Activated CD8-positive, alpha-beta memory T cell treated with anti-CD3 and anti-CD28 coated beads, Interleukin-2, amount 50 U/mL, for 24 hours (primary cell): ENCODE results near the gene DIP2A.
"Not testable (repeated sequence)": the region's sequence is repeated elsewhere in the genome, so short reads cannot be mapped to it uniquely, and the experiment has no call there.

Experiments used
- DNase-seq: peaks from one replicate; pipeline ENCODE4 v3.0.0-alpha.2; 2020; ENCODE audit errors: extremely low read depth

DIP2A gene

DNA sequence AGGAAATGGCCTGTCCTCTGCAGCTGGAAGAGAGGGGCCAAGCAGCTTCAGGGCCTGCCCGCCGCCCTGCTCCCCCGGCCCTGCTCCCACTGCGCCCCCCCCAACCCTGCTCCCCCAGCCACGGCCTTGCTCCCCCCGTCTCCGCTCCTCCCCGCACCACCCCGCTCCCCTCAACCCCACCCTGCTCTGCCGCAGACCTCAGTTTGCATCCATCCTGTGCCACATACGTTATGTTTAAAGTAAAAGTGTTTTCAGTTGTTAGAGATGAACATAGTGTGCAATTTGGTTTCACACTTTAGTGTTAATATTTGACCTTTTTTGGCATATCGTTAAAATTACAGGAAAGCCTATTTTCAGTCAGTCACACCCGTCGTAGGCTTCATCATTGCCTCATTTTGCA is 34.1 kb upstream of the DIP2A start:
- DNase-seq, result no peak

DNA sequence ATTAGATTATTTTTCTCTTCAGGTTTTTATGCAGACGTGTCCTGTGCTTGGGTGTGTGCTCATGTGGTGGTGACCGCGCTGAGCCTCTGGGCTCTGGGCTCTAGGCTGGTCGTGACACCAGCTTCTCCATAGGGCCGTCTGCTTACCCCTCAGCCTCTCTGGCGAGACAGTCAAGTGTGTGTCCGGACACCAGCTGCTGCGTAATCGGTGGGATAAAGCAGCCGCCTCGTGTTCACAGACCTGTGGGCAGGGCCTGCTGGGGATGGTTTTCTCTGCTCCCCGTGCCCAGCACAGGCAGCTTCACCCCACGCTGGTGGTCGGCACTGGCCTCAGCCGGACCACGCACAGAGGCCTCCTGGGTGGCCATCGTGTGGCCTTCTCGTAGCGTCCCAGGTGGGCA is 33.6 kb upstream of the DIP2A start:
- DNase-seq, result no peak

DNA sequence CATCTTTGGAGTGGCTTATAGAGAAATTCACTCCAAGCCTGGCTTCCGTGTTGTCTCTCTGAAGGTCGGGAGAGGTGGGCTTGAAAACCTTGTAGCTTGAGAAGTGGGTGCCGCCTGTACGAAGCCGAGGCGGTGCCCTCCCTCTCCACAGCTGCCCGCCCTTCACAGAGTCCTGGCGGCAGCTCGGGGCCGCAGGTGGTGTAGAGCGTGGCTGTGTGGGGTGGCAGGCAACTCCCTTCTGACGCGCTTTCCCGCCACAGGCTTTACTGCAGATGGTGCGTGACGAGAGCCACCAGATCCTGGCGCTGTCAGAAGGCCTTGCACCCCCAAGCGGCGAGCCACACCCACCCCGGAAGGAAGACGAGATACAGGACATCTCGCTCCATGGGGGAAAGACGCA is 33.1 kb upstream of the DIP2A start:
- DNase-seq, result peak; percentile 47

DNA sequence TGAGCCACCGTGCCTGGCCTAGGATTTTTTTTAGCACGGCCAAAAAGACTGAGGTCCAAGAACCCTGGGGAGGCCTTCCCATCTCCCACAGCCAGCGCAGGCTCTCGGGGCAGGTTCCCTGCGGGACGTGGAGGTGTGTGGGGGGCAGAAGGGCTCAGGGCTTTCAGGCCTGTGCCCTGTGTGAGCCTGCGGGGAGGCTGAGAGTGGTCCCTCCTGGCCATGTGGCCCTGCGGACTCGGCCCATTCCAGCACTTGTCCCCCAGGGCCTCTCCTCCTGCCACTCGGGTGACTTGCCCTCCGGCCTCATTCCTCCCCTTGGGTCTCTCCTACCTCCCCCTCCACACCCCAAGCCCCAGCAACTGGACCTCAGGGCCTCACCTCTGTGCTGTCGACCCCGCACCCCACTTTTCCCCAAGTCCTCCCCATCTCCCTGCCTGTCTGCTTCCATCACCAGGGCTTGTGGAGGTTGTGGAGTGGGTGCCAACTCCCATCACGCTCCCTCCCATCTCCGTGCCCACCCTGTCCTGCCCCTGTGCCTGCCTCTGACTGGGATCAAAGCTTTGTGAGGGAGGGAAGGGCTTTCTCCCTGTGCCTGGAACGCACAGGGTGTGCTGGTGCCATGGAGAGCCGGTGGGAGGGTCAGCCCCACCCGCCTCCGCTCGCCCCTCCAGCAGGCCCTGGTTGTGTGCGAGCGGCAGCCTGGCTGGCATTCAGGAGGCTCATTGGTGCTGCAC is 32.2 kb upstream of the DIP2A start:
- DNase-seq, result no peak

DNA sequence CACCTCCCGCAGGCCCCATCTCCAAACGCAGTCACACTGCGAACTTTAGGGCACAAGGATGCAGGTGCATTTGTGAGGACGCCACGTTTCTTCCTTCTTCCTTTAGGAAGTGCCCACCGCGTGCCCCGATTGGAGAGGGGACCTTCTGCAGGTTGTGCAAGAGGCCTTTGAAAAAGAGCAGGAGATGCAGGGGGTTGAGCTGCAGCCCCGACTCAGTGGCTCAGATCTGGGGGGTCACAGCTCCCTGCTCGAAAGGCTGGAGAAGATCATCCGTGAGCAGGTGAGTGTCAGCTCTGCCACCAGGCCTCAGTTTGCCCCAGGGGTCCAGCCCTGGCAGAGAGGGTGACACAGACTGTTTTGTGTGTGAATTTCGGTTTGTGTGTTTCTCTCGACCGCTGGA is 31.2 kb upstream of the DIP2A start:
- DNase-seq, result no peak

DNA sequence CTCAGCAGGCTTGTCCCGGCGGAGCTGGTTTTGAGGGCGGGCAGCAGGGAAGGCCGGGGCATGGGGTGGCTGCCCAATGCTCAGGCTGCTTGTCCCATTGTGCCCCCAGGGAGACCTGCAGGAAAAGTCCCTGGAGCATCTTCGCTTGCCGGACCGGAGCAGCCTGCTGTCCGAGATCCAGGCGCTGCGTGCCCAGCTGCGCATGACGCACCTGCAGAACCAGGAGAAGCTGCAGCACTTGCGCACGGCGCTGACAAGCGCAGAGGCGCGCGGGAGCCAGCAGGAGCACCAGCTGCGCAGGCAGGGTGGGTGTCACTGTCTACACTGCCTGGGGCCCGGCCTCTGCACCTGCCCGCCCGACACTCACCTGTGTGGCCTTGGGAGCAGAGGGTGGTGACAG is 30.4 kb upstream of the DIP2A start:
- DNase-seq, result no peak

DNA sequence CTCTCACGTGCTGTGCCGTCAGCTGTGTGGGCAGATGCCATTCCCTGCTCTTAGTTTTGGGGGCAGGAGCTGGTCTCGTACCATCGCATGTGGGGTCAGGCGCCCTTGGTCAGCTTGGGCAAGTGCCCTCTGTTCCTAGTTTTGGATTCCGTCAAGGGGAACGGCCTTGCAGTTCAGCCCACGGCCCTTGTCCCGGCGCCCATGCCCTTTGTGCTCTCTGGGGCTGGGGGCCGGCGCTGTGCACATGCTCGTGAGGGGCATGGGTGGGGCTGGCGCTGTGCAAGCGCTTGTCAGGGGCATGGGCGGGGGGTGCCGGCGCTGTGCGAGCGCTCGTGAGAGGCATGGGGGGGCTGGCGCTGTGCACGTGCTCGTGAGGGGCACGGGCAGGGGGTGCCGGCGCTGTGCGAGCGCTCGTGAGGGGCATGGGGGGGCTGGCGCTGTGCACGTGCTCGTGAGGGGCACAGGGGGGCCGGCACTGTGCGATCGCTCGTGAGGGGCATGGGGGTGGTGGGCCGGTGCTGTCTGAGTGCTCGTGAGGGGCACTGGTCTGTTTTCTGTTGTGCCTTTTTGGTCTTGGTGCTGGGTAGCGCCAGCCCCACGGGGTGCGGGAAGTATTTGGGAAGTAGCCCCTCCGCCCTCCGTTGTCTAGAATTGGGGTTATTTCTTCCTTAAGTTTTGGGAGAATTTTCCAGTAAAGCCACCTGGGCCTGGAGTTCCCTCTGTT is 29.5 kb upstream of the DIP2A start:
- DNase-seq, result no peak

DNA sequence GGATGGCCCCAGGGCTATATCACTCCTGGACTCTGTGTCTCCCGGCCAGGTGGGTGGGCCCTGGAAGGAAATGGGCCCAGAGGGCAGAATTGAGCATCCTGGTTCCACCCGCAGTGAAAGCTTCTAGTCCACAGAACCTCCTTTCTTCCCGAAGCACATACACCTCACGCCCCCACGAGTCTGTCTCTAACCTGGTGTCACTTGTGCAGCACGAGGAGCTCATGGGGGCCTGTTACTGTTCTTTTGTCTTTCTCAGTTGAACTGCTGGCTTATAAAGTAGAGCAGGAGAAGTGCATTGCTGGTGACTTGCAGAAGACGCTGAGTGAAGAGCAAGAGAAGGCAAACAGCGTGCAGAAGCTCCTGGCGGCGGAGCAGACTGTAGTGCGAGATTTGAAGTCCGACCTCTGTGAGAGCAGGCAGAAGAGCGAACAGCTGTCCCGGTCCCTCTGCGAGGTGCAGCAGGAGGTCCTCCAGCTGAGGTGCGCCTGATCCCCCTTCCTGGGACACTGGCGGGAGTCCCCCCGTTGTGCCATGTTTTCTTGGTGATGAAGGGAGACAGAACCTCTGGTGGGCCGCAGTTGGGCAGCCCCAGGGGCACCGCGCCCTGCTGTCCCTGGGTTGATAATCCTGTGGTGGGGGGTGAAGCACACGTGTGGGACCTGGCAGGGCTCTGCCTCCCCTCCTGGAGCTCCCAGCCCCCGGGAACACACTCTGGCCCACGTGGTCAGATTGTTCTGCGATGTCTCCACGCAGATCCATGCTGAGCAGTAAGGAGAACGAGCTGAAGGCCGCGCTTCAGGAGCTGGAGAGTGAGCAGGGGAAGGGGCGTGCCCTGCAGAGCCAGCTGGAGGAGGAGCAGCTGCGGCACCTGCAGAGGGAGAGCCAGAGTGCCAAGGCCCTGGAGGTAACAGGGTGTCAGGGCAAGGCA is 28.7 kb upstream of the DIP2A start:
- no peak for DNase-seq

DNA sequence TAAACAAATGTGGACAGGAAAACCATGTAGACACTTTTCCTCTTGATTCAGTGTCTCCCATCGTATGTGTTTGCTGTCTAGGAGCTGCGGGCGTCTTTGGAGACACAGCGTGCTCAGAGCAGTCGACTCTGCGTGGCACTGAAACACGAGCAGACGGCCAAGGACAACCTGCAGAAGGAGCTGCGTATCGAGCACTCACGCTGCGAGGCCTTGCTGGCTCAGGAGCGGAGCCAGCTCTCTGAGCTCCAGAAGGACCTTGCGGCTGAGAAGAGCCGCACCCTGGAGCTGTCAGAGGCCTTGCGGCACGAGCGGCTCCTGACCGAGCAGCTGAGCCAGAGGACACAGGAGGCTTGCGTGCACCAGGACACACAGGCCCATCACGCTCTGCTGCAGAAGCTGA is 27.2 kb upstream of the DIP2A start:
- DNase-seq, result no peak

DNA sequence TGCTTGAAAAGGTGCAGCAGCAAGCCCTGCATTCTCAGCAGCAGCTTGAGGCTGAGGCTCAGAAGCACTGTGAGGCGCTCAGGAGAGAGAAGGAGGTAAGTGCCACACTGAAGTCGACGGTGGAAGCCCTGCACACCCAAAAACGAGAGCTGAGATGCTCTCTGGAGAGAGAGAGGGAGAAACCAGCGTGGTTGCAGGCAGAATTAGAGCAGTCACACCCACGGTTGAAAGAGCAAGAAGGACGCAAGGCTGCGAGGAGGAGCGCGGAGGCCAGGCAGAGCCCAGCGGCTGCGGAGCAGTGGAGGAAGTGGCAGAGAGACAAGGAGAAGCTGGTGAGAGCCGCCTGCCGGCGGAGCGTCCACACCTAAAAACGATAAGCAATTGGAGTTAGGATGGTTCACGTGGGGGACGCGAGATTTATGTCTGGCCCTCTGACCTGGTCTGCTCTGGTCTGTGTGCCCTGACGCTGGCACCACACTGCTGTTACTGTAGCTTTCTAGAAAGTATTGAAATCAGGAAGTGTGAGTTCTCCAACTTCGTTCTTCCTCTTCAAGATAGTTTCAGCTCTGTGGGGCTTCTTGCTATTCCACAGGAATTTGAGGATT is 26.7 kb upstream of the DIP2A start:
- no peak for DNase-seq

DNA sequence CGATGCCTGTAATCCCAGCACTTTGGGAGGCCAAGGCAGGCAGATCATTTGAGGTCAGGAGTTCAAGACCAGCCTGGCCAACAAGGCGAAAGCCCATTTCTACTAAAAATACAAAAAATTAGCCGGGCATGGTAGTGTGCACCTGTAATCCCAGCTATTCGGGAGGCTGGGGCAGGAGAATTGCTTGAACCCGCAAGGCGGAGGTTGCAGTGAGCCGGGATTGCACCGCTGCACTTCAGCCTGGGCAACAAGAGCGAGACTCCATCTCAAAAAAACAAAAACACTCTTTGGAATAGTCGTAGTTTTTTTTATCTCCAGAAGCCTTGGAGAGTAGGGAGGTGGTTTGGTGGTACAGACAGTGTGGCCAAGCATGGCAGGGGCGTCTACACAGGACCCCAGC is 25.6 kb upstream of the DIP2A start:
- not testable (repeated sequence) for DNase-seq

DNA sequence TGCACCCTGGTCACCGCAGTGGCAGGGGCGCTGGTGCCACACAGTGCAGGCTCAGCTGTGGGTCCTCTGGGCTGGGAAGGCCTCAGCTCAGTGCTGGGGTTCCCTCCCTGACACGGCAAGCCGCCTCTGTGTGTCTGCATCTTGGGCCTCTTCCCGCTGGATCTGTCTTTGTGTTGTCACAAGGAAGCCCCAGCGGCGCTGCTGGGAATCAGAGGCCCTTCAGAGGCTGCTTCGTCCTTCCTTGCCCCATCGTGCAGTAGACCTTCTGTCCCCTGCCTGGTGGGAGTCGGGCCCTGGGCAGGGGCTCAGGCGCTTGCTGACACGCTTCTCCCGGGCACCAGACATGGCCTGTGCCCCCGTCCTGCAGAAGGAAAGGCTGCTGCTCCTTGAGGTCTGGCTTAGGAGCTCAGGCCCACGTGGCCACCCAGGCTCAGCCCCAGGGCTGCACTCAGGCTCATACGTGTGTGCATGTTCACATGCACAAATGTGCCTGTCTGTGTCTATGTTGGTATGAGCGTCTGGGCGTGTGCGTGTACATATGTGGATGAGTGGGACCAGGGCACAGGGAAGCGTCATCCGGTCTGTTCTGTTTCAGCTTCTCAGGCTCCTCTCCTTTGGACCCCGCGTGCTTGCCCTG is 24.3 kb upstream of the DIP2A start:
- no peak for DNase-seq

DNA sequence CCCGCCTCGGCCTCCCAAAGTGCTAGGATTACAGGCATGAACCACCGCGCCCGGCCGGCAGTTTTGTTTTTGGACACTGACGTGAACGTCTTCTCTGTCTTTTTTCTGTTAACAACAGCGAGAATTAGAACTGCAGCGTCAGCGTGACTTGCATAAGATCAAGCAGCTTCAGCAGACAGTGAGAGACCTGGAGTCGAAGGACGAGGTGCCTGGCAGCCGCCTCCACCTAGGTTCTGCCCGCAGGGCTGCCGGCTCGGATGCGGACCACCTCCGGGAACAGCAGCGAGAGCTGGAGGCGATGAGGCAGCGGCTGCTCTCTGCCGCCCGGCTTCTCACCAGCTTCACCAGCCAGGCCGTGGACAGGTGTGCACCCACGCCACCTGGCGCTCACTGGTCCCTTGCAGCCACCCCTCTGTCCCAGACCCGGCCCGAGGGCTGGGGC is 22.9 kb upstream of the DIP2A start:
- DNase-seq, result no peak

DNA sequence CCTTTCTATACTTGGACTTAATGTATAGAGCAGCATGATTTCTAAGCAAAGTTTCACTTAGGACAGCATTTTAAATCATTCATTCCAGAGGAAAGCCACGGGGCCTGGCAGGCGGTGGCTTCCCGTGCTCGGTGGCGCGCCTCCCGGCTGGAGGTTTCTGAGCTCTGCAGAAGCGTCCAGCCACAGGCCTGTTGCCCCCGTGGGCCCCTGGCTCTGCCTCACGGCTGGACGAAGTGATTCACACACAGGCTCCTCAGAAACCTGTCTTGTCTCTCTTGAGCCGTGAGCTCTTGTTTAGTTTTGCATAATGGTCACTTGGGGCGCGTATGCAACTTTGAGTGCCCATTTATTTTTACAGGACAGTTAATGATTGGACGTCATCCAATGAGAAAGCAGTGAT is 22.1 kb upstream of the DIP2A start:
- DNase-seq, result no peak

DNA sequence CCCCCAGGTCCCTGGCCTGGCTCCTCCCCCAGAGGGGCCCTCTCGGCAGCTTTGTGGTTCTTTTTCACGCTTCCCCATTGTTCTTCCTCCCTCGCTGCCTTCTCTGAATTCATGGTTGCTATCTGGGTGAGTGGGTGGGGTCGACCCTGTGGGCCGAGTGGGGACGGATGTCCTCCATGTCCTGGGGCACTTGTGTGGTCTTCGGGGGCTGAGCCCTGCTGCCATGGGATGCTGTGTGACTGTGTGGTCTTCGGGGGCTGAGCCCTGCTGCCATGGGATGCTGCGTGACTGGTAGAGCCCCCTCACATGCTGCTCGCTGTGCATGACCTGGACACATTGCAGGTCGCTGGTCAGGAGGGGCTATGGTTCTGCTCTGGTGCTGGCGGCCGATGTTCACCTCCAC is 21.6 kb upstream of the DIP2A start:
- DNase-seq, result no peak

DNA sequence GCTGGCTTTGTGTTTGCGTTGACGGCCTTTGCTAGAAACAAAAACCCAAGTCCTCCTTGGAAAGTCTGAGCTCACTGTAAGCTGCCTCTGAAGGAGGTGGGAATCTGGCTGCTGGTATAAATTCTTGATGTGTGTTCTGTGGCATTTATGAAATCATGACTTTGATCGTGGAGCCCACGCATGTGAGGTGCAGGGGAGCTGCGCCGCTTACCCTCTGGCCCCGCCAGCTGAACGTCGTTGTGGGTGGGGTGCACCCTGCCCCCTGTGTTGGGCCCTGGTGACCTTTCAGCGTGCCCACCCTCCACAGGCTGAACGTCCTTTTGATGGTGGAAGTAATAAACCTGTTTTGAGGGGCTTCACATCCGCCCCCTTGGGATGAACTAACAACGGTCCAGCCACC is 21.2 kb upstream of the DIP2A start:
- DNase-seq, result no peak

DNA sequence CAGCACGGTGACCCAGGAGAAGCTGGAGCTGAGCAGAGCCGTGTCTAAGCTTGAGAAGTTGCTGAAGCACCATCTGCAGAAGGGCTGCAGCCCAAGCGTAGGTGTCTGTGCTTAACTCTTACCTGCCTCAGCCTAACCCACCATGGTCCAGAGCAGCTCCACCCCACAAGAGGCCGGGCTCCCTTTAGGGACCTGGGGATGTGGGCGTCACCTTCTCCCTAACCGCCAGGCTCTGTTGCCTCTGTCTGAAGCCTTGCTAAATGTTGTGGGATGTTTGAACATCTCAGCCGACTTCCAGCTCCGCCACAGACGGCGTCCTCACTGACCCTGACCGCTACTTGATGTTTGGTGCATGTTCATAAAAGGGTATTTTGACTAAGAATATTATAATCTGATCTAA is 20.4 kb upstream of the DIP2A start:
- no peak for DNase-seq

DNA sequence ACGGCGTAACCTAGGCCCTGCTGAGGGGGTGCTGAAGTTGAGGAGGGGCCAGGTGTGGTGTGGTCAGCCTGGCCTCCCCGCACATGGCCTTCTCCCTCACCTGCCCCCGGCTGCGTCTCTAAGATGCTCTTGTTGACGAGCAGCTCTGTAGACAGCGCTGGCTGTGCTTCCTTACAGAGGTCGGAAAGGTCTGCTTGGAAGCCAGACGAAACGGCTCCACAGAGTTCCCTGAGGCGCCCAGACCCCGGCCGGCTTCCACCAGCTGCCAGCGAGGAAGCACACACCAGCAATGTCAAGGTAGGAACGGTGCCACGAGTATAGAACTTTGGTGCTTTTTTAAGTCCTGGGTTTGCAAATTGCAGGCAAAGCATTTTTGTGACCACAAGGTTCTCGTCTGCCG is 18.8 kb upstream of the DIP2A start:
- DNase-seq, result no peak

DNA sequence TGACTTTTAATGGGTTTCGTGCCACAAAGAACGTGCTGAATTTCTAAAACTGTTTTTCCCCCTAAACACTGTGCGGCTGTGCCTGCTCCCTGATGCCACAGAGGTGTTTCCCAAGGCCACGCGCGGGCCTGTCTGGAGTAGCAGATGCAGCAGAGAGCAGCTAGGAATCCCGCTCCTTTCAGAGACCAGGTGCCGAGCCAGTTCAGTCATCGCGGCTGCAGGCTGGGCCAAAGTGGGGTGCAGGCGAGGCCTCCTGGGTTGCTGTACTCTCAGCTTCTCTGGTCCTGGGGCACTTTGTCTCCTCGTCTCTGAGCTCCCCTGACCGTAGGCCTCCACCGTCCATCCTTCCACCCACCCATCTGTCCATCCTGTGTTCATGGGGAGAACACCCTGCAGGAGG is 17.4 kb upstream of the DIP2A start:
- DNase-seq, result no peak

DNA sequence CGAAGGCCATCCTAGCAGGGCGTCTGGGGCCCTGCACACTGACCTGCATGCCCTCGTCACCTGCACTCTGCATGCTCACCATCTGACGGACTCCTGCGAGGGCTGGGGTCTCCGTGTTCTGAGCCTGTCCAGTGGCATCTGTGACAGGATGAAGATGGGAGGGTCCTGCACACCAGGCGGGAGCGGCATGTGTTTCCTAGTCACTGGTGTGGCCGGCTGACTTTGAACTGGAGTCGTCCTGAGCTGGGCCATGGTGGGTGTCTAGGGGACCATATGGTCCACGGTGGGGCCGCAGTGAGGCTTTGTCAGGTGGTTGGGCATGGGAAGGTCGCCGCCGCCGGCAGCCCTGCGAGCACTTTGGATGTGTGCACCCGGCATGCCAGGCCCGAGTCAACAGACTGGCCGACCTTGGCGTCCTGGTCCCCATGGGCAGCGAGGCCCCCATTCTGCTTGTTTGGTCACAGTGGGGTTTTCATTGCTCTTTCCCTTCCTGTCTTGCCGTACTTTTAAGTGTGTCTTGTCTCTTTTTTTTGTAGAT is 16.7 kb upstream of the DIP2A start:
- DNase-seq, result no peak

DNA sequence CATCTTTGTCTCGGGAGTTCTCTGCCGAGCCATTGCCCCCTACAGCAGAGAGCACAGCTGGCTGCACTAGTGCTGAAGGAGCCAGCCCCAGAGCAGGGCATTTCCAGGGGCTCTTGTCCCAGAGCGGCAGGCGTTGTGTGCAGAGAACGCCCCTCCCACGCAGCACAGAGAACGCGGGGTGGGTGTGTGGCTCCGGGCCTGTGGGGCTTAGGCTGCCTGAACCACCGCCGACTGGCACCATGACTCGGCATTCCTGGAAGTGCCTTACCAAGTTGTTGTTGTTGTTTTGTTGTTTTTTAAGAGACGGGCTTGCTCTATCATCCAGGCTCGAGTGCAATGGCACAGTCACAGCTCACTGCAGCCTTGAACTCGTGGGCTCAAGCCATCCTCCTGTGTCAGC is 15.8 kb upstream of the DIP2A start:
- no peak for DNase-seq
